A673 (cell line): ENCODE results near the gene MAD2L2. TPM values are rescaled to one million over a fixed set of nuclear protein-coding genes. Genes with fewer than 3 reads are reported as not detected.

Experiments used
- BruUV-seq: library from RNA; stranded (reverse); fragments of 400-500 nt; replicated peaks from 2 replicates; lab custom pipeline; 2021; lab: Mats Ljungman, UMichigan
- CTCF ChIA-PET: fragments of 300-600 bp; sonication (Branson Sonifier 250); formaldehyde crosslinking; loops from one replicate; lab custom pipeline; 2022; ENCODE audit warnings: antibody characterized with exemption; lab: Charles Lee
- POLR2A ChIA-PET: fragments of 300-600 bp; sonication (Branson Sonifier 250); formaldehyde crosslinking; loops from one replicate; lab custom pipeline; 2022; ENCODE audit warnings: antibody characterized with exemption; ENCODE audit not compliant: low non-redundant PET; lab: Charles Lee
- DNase-seq: peaks from one replicate; pipeline ENCODE4 v3.0.0-alpha.2; 2015; ENCODE audit warnings: low spot score
- H3K27ac ChIP-seq: fragments of 200-600 bp; sonication (generic); 2 replicates; pipeline ENCODE4 v1.5.1; 2016; ENCODE audit warnings: mixed run types, low read depth, mild to moderate bottlenecking, mixed read lengths, antibody characterized with exemption, low read length; ENCODE audit not compliant: poor library complexity, severe bottlenecking
- H3K27me3 ChIP-seq: fragments of 200-600 bp; sonication (generic); replicated peaks from 2 replicates; pipeline ENCODE4 v1.6.1; 2017; ENCODE audit warnings: mixed run types, low read depth, mild to moderate bottlenecking, mixed read lengths, antibody characterized with exemption, low read length; ENCODE audit not compliant: insufficient read depth, poor library complexity
- H3K36me3 ChIP-seq: fragments of 200-600 bp; sonication (generic); 2 replicates; pipeline ENCODE4 v1.6.1; 2016; ENCODE audit warnings: mixed run types, mild to moderate bottlenecking, mixed read lengths, antibody characterized with exemption, low read length; ENCODE audit not compliant: insufficient read depth, poor library complexity, severe bottlenecking
- H3K4me1 ChIP-seq: fragments of 200-600 bp; sonication (generic); 2 replicates; pipeline ENCODE4 v1.6.1; 2017; ENCODE audit warnings: mixed run types, mild to moderate bottlenecking, mixed read lengths, antibody characterized with exemption, low read length; ENCODE audit not compliant: insufficient read depth, poor library complexity, severe bottlenecking
- H3K4me3 ChIP-seq: fragments of 200-600 bp; sonication (generic); 2 replicates; pipeline ENCODE4 v1.5.1; 2016; ENCODE audit warnings: low read depth, mixed run types, mild to moderate bottlenecking, mixed read lengths, low read length; ENCODE audit not compliant: poor library complexity, severe bottlenecking
- H3K9me3 ChIP-seq: fragments of 200-600 bp; sonication (generic); 2 replicates; pipeline ENCODE4 v1.6.1; 2016; ENCODE audit warnings: mixed run types, low read depth, mild to moderate bottlenecking, mixed read lengths, antibody characterized with exemption, low read length; ENCODE audit not compliant: poor library complexity, severe bottlenecking
- EZH2 ChIP-seq: fragments of 200-600 bp; sonication (generic); IDR thresholded peaks from 2 replicates; pipeline ENCODE4 v1.6.1; 2017; ENCODE audit warnings: borderline replicate concordance, low read depth, mild to moderate bottlenecking, mixed read lengths, antibody characterized with exemption, low read length; ENCODE audit not compliant: poor library complexity, severe bottlenecking
- intact Hi-C: fragments of 100-400 bp; cut with micrococcal nuclease; formaldehyde crosslinking; loops from one replicate; pipeline ENCODE4 v1.10.0; 2022; ENCODE audit not compliant: unreplicated experiment
- total RNA-seq: library from RNA; stranded (reverse); gene quantifications from 2 replicates; pipeline ENCODE4 v1.2.3, GENCODE V29; 2021
- TF ChIP-seq, protein P1 (sequence below): fragments of 300-800, 200-600 bp; sonication (generic); conservative IDR thresholded peaks from 2 replicates; pipeline ENCODE4 v1.5.1; 2017; ENCODE audit warnings: low read depth, mild to moderate bottlenecking, antibody characterized with exemption, low read length, moderate library complexity, mixed read lengths

Gene MAD2L2
- total RNA-seq, 1 experiment from 2014 or later: 134 TPM

DNA sequence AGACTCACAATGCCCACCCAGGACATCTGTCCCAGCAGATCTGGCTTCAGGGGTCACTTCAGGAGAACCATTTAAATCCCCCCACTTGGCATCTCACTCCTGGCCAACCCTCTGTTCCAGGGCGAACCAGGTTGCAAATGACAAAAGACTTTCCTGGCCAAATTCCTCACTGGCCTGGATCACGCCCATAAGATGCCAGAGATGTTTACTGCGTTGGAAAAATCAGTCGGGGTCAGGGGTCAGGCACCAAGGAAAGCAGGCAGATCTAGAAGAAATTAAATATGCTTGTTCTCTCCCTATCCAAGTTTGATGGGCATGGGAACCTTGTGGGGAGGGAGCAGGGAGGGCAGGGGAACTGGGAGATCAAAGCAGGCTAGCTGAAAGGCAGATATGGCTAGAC lies 40.4 kb upstream of the MAD2L2 start:
- DNase-seq: no peak
- no TSS peak for BruUV-seq
- Histone ChIP-seq H3K4me1 (no peaks in the 10 kb centered on the region), H3K27me3 (no peaks in the 10 kb centered on the region), H3K27ac (no peak overlapping the region), H3K9me3 (no peaks in the 10 kb centered on the region), H3K36me3 (no peaks in the 10 kb centered on the region), H3K4me3 (no peak overlapping the region)
- intact Hi-C loops: no loop called here
- ChIA-PET CTCF (interaction anchor here (0.7 kb wide), 1 partner anchor 14 kb away, joined by 4 read pairs; the partner anchor contains the start of gene AGTRAP), POLR2A (no interaction called here)
- no peak for TF ChIP-seq EZH2
- TF ChIP-seq, protein P1, sequence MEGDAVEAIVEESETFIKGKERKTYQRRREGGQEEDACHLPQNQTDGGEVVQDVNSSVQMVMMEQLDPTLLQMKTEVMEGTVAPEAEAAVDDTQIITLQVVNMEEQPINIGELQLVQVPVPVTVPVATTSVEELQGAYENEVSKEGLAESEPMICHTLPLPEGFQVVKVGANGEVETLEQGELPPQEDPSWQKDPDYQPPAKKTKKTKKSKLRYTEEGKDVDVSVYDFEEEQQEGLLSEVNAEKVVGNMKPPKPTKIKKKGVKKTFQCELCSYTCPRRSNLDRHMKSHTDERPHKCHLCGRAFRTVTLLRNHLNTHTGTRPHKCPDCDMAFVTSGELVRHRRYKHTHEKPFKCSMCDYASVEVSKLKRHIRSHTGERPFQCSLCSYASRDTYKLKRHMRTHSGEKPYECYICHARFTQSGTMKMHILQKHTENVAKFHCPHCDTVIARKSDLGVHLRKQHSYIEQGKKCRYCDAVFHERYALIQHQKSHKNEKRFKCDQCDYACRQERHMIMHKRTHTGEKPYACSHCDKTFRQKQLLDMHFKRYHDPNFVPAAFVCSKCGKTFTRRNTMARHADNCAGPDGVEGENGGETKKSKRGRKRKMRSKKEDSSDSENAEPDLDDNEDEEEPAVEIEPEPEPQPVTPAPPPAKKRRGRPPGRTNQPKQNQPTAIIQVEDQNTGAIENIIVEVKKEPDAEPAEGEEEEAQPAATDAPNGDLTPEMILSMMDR: no peak

DNA sequence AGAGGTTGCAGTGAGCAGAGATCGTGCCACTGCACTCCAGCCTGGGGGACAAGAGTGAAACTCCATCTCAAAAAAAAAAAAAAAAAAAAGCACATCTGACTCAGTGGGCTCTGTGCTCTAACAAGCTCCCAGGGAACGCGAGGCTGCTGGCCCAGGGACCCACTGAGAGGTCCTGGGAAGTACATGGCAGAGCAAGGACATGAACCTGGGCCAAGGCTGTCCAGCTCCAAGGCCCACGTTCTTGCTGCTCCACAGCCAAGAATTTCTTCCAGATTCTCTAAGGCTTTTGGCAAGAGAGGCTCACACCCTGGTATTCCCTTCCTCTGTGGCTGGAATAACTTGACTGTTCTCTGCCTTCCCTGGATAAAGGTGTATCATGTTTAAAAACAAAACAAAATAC lies 39.6 kb upstream of the MAD2L2 start:
- no peak overlapping the region for H3K27ac ChIP-seq
- H3K9me3 ChIP-seq: no peaks in the 10 kb centered on the region
- DNase-seq: no peak
- H3K36me3 ChIP-seq: no peaks in the 10 kb centered on the region
- BruUV-seq: no TSS peak
- ChIA-PET CTCF (interaction anchor here (0.7 to 1.7 kb wide), 2 partner anchors 56 to 949 kb away, joined by 4 to 13 read pairs; partner anchors contain the start of gene FBXO6), POLR2A (no interaction called here)
- no peak for TF ChIP-seq EZH2
- TF ChIP-seq, protein P1: no peak
- no peaks in the 10 kb centered on the region for H3K27me3 ChIP-seq
- intact Hi-C loops: no loop called here
- H3K4me1 ChIP-seq: no peaks in the 10 kb centered on the region
- no peak overlapping the region for H3K4me3 ChIP-seq

DNA sequence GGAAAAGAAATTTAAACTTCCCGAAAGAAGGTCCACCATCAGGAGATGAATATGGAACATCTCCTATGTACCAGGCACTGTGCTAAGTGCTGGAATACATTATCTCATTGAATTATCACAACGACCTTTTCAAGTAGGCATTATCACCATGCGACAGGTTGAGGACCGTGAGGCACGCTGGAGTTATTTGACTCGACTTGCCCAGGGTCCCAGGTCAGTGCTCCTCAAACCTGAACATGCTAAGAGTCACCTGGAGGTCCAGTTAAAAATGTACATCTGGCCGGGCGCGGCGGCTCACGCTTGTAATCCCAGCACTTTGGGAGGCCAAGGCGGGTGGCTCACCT lies 39.1 kb upstream of the MAD2L2 start:
- H3K27ac ChIP-seq: no peak overlapping the region
- POLR2A ChIA-PET: no interaction called here
- no peaks in the 10 kb centered on the region for H3K4me1 ChIP-seq
- intact Hi-C loops: no loop called here
- no peaks in the 10 kb centered on the region for H3K9me3 ChIP-seq
- TF ChIP-seq, protein P1: no peak
- no peak for TF ChIP-seq EZH2
- no TSS peak for BruUV-seq
- H3K27me3 ChIP-seq: no peaks in the 10 kb centered on the region
- CTCF ChIA-PET: interaction anchor here (0.6 to 1.7 kb wide), 6 partner anchors 9 to 683 kb away, joined by 3 to 13 read pairs (median 4); partner anchors contain the start of gene FBXO6
- no peak for DNase-seq
- no peaks in the 10 kb centered on the region for H3K36me3 ChIP-seq
- no peak overlapping the region for H3K4me3 ChIP-seq
